GM06990 (cell line): ENCODE data around the gene KIF3A.

Experiments
- DNase-seq: peaks from one replicate; pipeline ENCODE4 v3.0.0-alpha.2; 2011; ENCODE audit not compliant: insufficient read length; ENCODE audit errors: extremely low read depth
- H3K27me3 ChIP-seq: replicated peaks from 2 replicates; pipeline ENCODE4 v1.6.0; 2011; ENCODE audit warnings: low read length; ENCODE audit not compliant: control insufficient read depth, insufficient read depth
- H3K36me3 ChIP-seq: 2 replicates; pipeline ENCODE4 v1.5.1; 2011; ENCODE audit warnings: low read length; ENCODE audit not compliant: control insufficient read depth, insufficient read depth
- H3K4me3 ChIP-seq: replicated peaks from 2 replicates; pipeline ENCODE4 v1.5.1; 2011; ENCODE audit warnings: low read depth, mild to moderate bottlenecking, control low read depth, low read length
- TF ChIP-seq, protein P1 (sequence below): IDR thresholded peaks from 2 replicates; pipeline ENCODE4 v1.5.1; 2011; ENCODE audit warnings: low read length, control low read depth, mild to moderate bottlenecking, inconsistent platforms; ENCODE audit not compliant: insufficient read depth, poor library complexity, severe bottlenecking

The KIF3A gene

DNA sequence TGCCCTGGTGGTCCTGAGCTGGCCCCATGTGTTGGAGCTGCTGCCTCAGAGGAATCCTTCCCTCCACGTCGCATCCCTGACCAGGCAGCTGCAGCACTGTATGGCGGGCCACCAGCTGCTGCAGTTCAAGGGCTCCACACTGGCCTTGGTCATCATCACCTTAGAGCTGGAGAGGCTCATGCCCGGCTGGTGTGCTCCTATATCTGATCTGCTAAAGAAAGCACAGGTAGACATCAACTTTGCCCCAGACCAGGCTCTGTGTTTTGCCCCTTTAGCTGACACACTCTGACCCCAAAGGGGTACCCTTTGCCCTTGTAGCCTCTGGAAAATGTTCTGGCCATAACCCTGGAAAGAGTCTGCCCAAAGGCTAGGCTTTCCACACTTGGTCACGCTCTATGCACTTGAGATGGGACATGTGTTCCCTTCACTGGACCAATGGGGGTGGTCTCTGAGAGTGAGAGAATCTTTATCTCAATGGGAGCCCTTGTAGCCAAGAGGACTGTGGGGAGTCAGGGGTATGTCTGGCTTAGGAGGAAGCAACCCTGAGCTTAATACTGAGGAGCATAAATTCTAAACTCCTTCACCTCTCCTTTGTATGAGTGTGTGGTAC, 14.7 kb upstream of the KIF3A start:
- DNase-seq = no peak

DNA sequence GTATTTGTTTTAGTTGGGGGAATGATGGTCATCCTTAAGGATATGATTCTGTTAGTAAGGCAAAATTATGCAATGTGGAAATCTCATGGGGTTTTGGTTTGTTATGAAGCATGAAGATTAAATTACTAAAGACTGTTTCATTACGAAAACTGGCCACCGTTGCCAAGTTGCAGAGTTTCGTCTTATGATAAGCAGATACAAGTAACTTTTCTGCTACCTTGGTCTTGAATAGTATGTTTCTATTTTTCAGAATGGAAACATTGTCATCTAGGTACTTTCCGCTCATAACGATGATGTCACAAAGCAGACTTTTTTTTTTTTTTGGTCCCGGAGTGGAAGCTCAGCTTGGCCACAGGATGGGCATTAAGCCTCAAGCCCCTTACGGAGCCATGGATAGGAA, 14.1 kb upstream of the KIF3A start:
- peak; percentile 43 for DNase-seq
- H3K27me3 ChIP-seq = no peaks in the 10 kb centered on the region
- TF ChIP-seq, protein P1, sequence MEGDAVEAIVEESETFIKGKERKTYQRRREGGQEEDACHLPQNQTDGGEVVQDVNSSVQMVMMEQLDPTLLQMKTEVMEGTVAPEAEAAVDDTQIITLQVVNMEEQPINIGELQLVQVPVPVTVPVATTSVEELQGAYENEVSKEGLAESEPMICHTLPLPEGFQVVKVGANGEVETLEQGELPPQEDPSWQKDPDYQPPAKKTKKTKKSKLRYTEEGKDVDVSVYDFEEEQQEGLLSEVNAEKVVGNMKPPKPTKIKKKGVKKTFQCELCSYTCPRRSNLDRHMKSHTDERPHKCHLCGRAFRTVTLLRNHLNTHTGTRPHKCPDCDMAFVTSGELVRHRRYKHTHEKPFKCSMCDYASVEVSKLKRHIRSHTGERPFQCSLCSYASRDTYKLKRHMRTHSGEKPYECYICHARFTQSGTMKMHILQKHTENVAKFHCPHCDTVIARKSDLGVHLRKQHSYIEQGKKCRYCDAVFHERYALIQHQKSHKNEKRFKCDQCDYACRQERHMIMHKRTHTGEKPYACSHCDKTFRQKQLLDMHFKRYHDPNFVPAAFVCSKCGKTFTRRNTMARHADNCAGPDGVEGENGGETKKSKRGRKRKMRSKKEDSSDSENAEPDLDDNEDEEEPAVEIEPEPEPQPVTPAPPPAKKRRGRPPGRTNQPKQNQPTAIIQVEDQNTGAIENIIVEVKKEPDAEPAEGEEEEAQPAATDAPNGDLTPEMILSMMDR = no peak

More for the DNA sequence above, 14.7 kb upstream of the KIF3A start:
- TF ChIP-seq, protein P1 = no peak
- Histone ChIP-seq H3K4me3 (no peak overlapping the region), H3K36me3 (peaks cover 2% of the 10 kb centered on the region; the same call in 1 of the 2 replicates), H3K27me3 (no peaks in the 10 kb centered on the region)

DNA sequence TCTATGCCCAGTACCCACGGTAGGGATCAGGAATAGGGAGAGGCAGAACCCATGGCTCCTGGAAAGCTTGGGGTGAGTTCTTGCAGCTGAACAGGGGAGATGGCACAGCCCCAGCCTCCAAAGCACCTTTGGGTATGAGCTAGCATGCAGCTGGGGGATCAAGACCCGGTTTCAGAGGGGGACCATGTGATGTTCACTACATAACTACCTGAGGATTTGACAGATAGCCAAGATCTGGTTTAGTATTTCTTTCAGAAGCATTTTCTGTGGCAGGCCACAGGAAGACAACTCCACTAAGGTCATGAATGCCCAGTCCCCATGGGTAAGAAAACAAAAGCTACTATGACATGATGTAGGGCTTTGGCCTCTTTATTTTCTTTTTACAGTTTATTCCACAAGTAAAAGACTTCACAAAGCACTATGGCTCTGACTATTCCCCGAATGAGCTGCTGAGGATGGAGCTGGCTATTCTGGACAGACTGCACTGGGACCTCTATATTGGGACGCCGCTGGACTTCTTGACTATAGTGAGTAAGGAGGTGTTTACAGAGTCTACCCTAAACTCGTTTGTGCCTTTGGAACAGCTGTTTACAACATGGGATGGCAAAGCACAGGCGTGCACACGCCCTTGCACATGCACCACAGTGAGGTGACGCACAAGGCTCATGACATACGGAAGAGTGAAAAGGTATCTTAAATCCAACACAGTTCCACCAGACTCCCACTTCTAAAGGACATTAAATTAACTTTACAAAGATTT, 13.3 kb upstream of the KIF3A start:
- TF ChIP-seq, protein P1 = no peak
- H3K27me3 ChIP-seq = no peaks in the 10 kb centered on the region
- H3K36me3 ChIP-seq = peaks cover 2% of the 10 kb centered on the region; the same call in 1 of the 2 replicates
- no peak for DNase-seq
- no peak overlapping the region; the same call in 1 of the 2 replicates for H3K4me3 ChIP-seq

More for the DNA sequence above, 14.1 kb upstream of the KIF3A start:
- H3K4me3 ChIP-seq = no peak overlapping the region
- H3K36me3 ChIP-seq = peaks cover 2% of the 10 kb centered on the region; the same call in 1 of the 2 replicates

DNA sequence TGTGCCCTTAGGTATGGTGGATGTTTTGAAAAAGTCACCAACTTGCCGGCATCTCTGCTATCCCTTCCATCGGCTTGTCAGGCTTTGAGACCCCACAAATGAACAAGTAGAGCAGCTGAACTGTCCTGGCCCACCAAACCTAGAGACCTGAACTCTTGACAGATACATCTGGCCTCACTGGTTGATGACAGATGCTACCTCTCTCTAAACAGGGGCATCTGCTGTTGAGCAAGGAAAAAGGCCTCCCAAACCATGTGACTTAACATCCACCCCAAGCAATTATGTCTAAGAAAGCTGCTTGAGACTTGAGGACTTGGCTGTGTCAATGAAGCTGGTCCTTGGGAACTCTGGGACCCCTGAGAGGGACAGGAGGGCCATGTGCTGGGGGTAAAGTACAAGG, 12.2 kb upstream of the KIF3A start:
- DNase-seq = no peak
- no peaks in the 10 kb centered on the region for H3K27me3 ChIP-seq
- no peak overlapping the region for H3K4me3 ChIP-seq
- TF ChIP-seq, protein P1 = no peak
- peaks cover 2% of the 10 kb centered on the region; the same call in 1 of the 2 replicates for H3K36me3 ChIP-seq

DNA sequence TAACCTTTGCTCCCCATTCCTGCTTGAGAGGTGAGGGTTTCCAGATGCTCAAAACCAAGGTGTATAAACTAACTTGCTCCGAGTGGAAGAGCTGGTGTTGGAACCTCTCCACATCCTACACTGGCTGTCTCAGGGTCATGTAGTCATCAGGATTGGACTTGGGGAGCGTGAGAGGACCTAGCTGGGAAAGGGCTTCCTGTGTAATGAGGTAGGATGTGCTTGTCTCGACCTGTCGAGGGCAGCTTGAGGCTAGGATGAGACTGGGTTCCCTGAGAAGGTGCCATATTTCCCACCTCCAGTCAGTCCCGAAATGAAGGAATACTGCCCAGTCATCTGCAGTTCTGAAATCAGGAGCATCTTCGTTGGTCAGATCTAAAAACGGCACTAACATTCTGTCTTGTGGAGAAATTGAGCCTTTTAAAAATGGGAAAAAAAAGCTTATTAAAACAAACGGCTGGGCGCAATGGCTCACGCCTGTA, 11.2 kb upstream of the KIF3A start:
- Histone ChIP-seq H3K36me3 (no peaks in the 10 kb centered on the region), H3K27me3 (no peaks in the 10 kb centered on the region), H3K4me3 (no peak overlapping the region)
- DNase-seq = no peak
- TF ChIP-seq, protein P1 = no peak
